K562 (cell line): ENCODE results near the gene BMP3. TPM values are rescaled to one million over a fixed set of nuclear protein-coding genes. Genes with fewer than 3 reads are reported as not detected.

Source experiments
- ATAC-seq: fragments of 200-7000 bp; cut with Tn5 transposase; 3 replicates; pipeline ENCODE4 v1.9.1; 2020; ENCODE audit warnings: moderate library complexity
- BruUV-seq: library from RNA; stranded (reverse); fragments of 400-500 nt; replicated peaks from 2 replicates; lab custom pipeline; 2021; lab: Mats Ljungman, UMichigan
- CTCF ChIA-PET: fragments of 300-600 bp; formaldehyde crosslinking; extraction: SDS; loops from one replicate; lab custom pipeline; 2021; ENCODE audit warnings: low intra/inter-chr PET ratio; lab: Yijun Ruan, JAX
- POLR2A ChIA-PET: fragments of 300-600, 350-650 bp; sonication (Branson Sonifier 250); formaldehyde crosslinking; extraction: SDS; loops from one replicate; lab custom pipeline; 2021; ENCODE audit warnings: antibody characterized with exemption, inconsistent platforms; lab: Yijun Ruan, JAX
- DNase-seq, 4 experiments: peaks; one replicate each; pipeline versions ENCODE4 v3.0.0 to v3.0.0-alpha.2; 2011 to 2018; ENCODE audit warnings: low spot score in 3 of 4, mixed read lengths in 3 of 4; ENCODE audit errors: extremely low read depth in 1 of 4
- FAIRE-seq: peaks from 2 replicates; lab custom pipeline; 2011; peaks lifted over from hg19 to GRCh38; lab: Jason Lieb, UNC
- H2AFZ ChIP-seq: 2 replicates; pipeline ENCODE4 v1.6.0; 2011; ENCODE audit warnings: low read depth, low read length, control low read depth, inconsistent platforms
- H3K27ac ChIP-seq: fragments of 200-600 bp; 3 replicates; pipeline ENCODE4 v1.8.0; 2011; ENCODE audit warnings: low read depth, mild to moderate bottlenecking, control low read depth, inconsistent platforms, low read length, moderate library complexity, mixed read lengths; ENCODE audit errors: extremely low read depth
- H3K27me3 ChIP-seq, 2 experiments: fragments of 300-600 bp in 1 of 2; 2 replicates in 1 of 2; 3 replicates in 1 of 2; pipeline versions ENCODE4 v1.6.0 to v1.8.0; 2011; ENCODE audit warnings: inconsistent platforms in 2 of 2, low read length in 2 of 2, mild to moderate bottlenecking in 1 of 2, mixed read lengths in 1 of 2, moderate library complexity in 1 of 2; ENCODE audit not compliant: control insufficient read depth in 2 of 2, insufficient read depth in 2 of 2
- H3K36me3 ChIP-seq: fragments of 300-600 bp; 3 replicates; pipeline ENCODE4 v1.8.0; 2011; ENCODE audit warnings: mild to moderate bottlenecking, low read length, inconsistent platforms; ENCODE audit not compliant: control insufficient read depth, insufficient read depth
- H3K4me1 ChIP-seq, 2 experiments: fragments of 200-600 bp in 1 of 2; replicated peaks in 1 of 2; 2 replicates in 1 of 2; 3 replicates in 1 of 2; pipeline versions ENCODE4 v1.5.1 to v1.8.0; 2011; ENCODE audit warnings: inconsistent platforms in 2 of 2, low read length in 2 of 2, mild to moderate bottlenecking in 1 of 2, mixed read lengths in 1 of 2, moderate library complexity in 1 of 2; ENCODE audit not compliant: control insufficient read depth in 2 of 2, insufficient read depth in 2 of 2
- H3K4me2 ChIP-seq: 2 replicates; pipeline ENCODE4 v1.6.1; 2011; ENCODE audit warnings: low read length, control low read depth, inconsistent platforms, mixed read lengths; ENCODE audit not compliant: insufficient read depth
- H3K4me3 ChIP-seq: fragments of 200-600 bp; sonication (generic), shearing (Covaris generic); 2 replicates; pipeline ENCODE4 v1.5.1; 2016; ENCODE audit warnings: control low read depth, inconsistent platforms
- H3K79me2 ChIP-seq: fragments of 200-600 bp; 3 replicates; pipeline ENCODE4 v1.8.0; 2011; ENCODE audit warnings: low read length, inconsistent platforms; ENCODE audit not compliant: control insufficient read depth, insufficient read depth
- H3K9ac ChIP-seq, 2 experiments: 2 replicates each; pipeline versions ENCODE4 v1.6.0 to v1.6.1; 2011; ENCODE audit warnings: low read depth in 2 of 2, low read length in 2 of 2, control low read depth in 1 of 2, inconsistent platforms in 1 of 2, mild to moderate bottlenecking in 1 of 2, mixed read lengths in 1 of 2; ENCODE audit not compliant: insufficient read depth in 1 of 2
- H3K9me1 ChIP-seq: one replicate; pipeline ENCODE4 v1.6.0; 2011; ENCODE audit warnings: inconsistent platforms, mild to moderate bottlenecking, low read length, moderate library complexity; ENCODE audit not compliant: control insufficient read depth, insufficient read depth
- H3K9me3 ChIP-seq: replicated peaks from 2 replicates; pipeline ENCODE4 v1.5.1; 2011; ENCODE audit warnings: low read depth, low read length, inconsistent platforms; ENCODE audit not compliant: control insufficient read depth, insufficient read depth
- H4K20me1 ChIP-seq: replicated peaks from 2 replicates; pipeline ENCODE4 v1.6.1; 2011; ENCODE audit warnings: low read length, inconsistent platforms, mixed read lengths; ENCODE audit not compliant: control insufficient read depth, insufficient read depth
- ESRRA ChIP-seq: fragments of 450-650 bp; IDR thresholded peaks from 2 replicates; pipeline ENCODE4 v1.6.1; 2014; ENCODE audit warnings: low read depth, mild to moderate bottlenecking, moderate library complexity, borderline replicate concordance
- FOXK1 ChIP-seq: sonication (generic); formaldehyde crosslinking; IDR thresholded peaks from 2 replicates; pipeline ENCODE4 v1.8.0; 2022; ENCODE audit warnings: missing genetic modification reagents, mild to moderate bottlenecking, borderline replicate concordance
- FOXK2 ChIP-seq, 2 experiments: fragments of 450-650 bp; IDR thresholded peaks in 1 of 2; conservative IDR thresholded peaks in 1 of 2; 2 replicates each; pipeline ENCODE4 v1.6.1; 2016; ENCODE audit warnings: low read depth in 2 of 2, mild to moderate bottlenecking in 1 of 2
- KAT2B ChIP-seq: IDR thresholded peaks from one replicate; pipeline ENCODE4 v1.6.1; 2012; ENCODE audit warnings: low read depth, mild to moderate bottlenecking, control low read depth, inconsistent platforms, low read length, moderate library complexity
- MBD1 ChIP-seq: fragments of 250-450 bp; sonication (Bioruptor Pico); IDR thresholded peaks from 2 replicates; pipeline ENCODE4 v1.8.0; 2022; ENCODE audit warnings: inconsistent platforms
- NCOA4 ChIP-seq: fragments of 450-650 bp; IDR thresholded peaks from 2 replicates; pipeline ENCODE4 v1.6.1; 2018; ENCODE audit warnings: mild to moderate bottlenecking; ENCODE audit not compliant: partially characterized antibody
- POLR2H ChIP-seq: IDR thresholded peaks from 2 replicates; pipeline ENCODE4 v1.6.1; 2016; ENCODE audit warnings: missing genetic modification characterization, low read depth, mild to moderate bottlenecking, control low read depth, missing compliant biosample characterization, moderate library complexity
- PREB ChIP-seq: sonication (generic); formaldehyde crosslinking; IDR thresholded peaks from 2 replicates; pipeline ENCODE4 v1.8.1; 2023; ENCODE audit warnings: mild to moderate bottlenecking, missing genetic modification reagents
- SIX5 ChIP-seq, 2 experiments: IDR thresholded peaks; 2 replicates each; pipeline ENCODE4 v1.6.1; 2011; ENCODE audit warnings: low read length in 2 of 2, borderline replicate concordance in 1 of 2, low read depth in 1 of 2, mild to moderate bottlenecking in 1 of 2, moderate library complexity in 1 of 2; ENCODE audit not compliant: insufficient read depth in 1 of 2
- SMAD3 ChIP-seq: fragments of 450-650 bp; formaldehyde crosslinking; conservative IDR thresholded peaks from 2 replicates; pipeline ENCODE4 v1.4.0; 2020; ENCODE audit warnings: mild to moderate bottlenecking
- TARDBP ChIP-seq: fragments of 450-650 bp; IDR thresholded peaks from 2 replicates; pipeline ENCODE4 v1.6.1; 2016
- ZNF217 ChIP-seq: sonication (generic); formaldehyde crosslinking; IDR thresholded peaks from 2 replicates; pipeline ENCODE4 v1.8.0; 2022; ENCODE audit warnings: mild to moderate bottlenecking, missing genetic modification reagents
- WGBS: fragments of 100-300 bp; shearing (Covaris generic); methylation state at CpG from one replicate; pipeline ENCODE4 v1.1.6; 2016; ENCODE audit warnings: low coverage, mixed read lengths; ENCODE audit not compliant: insufficient coverage; ENCODE audit errors: missing lambda C conversion rate; 5-methylcytosine and 5-hydroxymethylcytosine counted together
- in situ Hi-C: fragments of 300-500 bp; cut with MboI; formaldehyde crosslinking; loops from 4 replicates; pipeline ENCODE4 v1.15.0; 2018; ENCODE audit warnings: inconsistent platforms, mixed read lengths
- intact Hi-C: fragments of 100-400 bp; cut with micrococcal nuclease; formaldehyde crosslinking; loops from 2 replicates; pipeline ENCODE4 v1.14.2; 2022
- polyA plus RNA-seq, 8 experiments: library from polyadenylated mRNA; depleted of rRNA in 4 of 8; stranded (reverse) in 5 of 8; unstranded in 3 of 8; fragments of >200 nt; fragmentation: Nextera tagmentation in 2 of 8; fragmentation: Illumina TruSeq in 1 of 8; extraction: Ambion mirVana in 2 of 8; extraction: Trizol in 1 of 8; gene quantifications; 2 replicates each; pipeline versions ENCODE4 v1.2.1 to v1.2.3, GENCODE V29; 2011 to 2014; ENCODE audit warnings: inconsistent platforms in 1 of 8, missing spikeins in 1 of 8
- total RNA-seq, 7 experiments: library from RNA; depleted of rRNA in 6 of 7; stranded (reverse); fragments of >200 nt in 6 of 7; fragmentation: Illumina TruSeq in 2 of 7; extraction: Trizol in 2 of 7; gene quantifications; 2 replicates each; pipeline versions ENCODE4 v1.2.1 to v1.2.3, GENCODE V29; 2011 to 2021; ENCODE audit warnings: low replicate concordance in 1 of 7

The BMP3 gene
- total and polyA plus RNA-seq, 9 of the 15 experiments (the other 6 are each of a cell fraction or from before 2014, with no cell fraction given), result 0.01 TPM; not detected in 8

GRCh38 chr4:81065446-81065845, 34.9 kb downstream of the BMP3 start:
- H4K20me1 ChIP-seq, result no peaks in the 10 kb centered on the region
- no peaks in the 10 kb centered on the region for H3K36me3 ChIP-seq
- no TSS peak for BruUV-seq
- DNase-seq, result no peak
- 0% methylated on average over 5 of the region's 5 CpGs for WGBS
- H3K9ac ChIP-seq, result no peak overlapping the region
- no peak for ATAC-seq
- ChIA-PET POLR2A (no interaction called here), CTCF (no interaction called here)
- no peak overlapping the region for H3K4me2 ChIP-seq
- H3K9me1 ChIP-seq, result no peaks in the 10 kb centered on the region
- no peaks in the 10 kb centered on the region for H3K4me1 ChIP-seq
- H2AFZ ChIP-seq, result no peak overlapping the region
- H3K27me3 ChIP-seq, result no peaks in the 10 kb centered on the region
- FAIRE-seq, result no peak
- no peak overlapping the region for H3K4me3 ChIP-seq
- TF ChIP-seq NCOA4 (no peak), SIX5 (IDR thresholded peaks at IDR 0.05; ENCODE audit: borderline replicate concordance in 1 of 2, insufficient read depth in 1 of 2, low read depth in 1 of 2, low read length in 2 of 2) (no peak), SMAD3 (no peak)
- no peaks in the 10 kb centered on the region for H3K79me2 ChIP-seq
- H3K9me3 ChIP-seq, result no peaks in the 10 kb centered on the region
- intact Hi-C loops, result no loop called here
- in situ Hi-C loops, result no loop called here
- H3K27ac ChIP-seq, result no peak overlapping the region

- ChIA-PET CTCF (interaction anchor here (2.7 kb wide), 1 partner anchor 282 kb away, joined by 14 read pairs; no protein-coding TSS in a partner anchor), POLR2A (no interaction called here)
- no peaks in the 10 kb centered on the region for H3K27me3 ChIP-seq
- H3K36me3 ChIP-seq, result no peaks in the 10 kb centered on the region
- in situ Hi-C loops (no loop called here), intact Hi-C loops (loop anchor here (1.0 kb wide), 3 partner anchors 190 to 1132 kb away; no protein-coding TSS in a partner anchor)
- no peak overlapping the region for H3K9ac ChIP-seq
- H3K4me1 ChIP-seq, result no peaks in the 10 kb centered on the region
- H3K27ac ChIP-seq, result no peak overlapping the region
- no peaks in the 10 kb centered on the region for H3K9me1 ChIP-seq
- no peaks in the 10 kb centered on the region for H3K9me3 ChIP-seq
- no peak overlapping the region for H2AFZ ChIP-seq
- BruUV-seq, result no TSS peak
- 0% methylated on average over 5 of the region's 6 CpGs for WGBS
- no peak overlapping the region for H3K4me2 ChIP-seq
- DNase-seq, result peak; percentile 47 to 81 (median 56)
- no peak overlapping the region for H3K4me3 ChIP-seq
- no peaks in the 10 kb centered on the region for H4K20me1 ChIP-seq
- FAIRE-seq, result peak; percentile 93
- ATAC-seq, result peak; percentile 97
- no peaks in the 10 kb centered on the region for H3K79me2 ChIP-seq
- TF ChIP-seq PREB (CRISPR knock-in tag), result no peak
- no peak for TF ChIP-seq FOXK1 (CRISPR knock-in tag)
- TF ChIP-seq MBD1 (CRISPR knock-in tag), result no peak
- 0 out of 2 replicates have a peak, but pooled peaks have one; percentile 33 for TF ChIP-seq ESRRA
- peak in 1 of 2 experiments; percentile 29; a peak in 1 of 4 replicates for TF ChIP-seq FOXK2 (conservative IDR thresholded peaks at IDR 0.05 in 1 of 2, IDR thresholded peaks at IDR 0.05 in 1 of 2; ENCODE audit: low read depth in 2 of 2)
- no peak for TF ChIP-seq POLR2H (tag)
- no peak for TF ChIP-seq ZNF217
- no peak for TF ChIP-seq KAT2B
- TF ChIP-seq TARDBP, result no peak
These were observed 39.3 kb downstream of the BMP3 start for GRCh38 chr4:81069706-81070331.
